Panc1 (cell line): ENCODE measurements around the gene ACSM5. TPM values are rescaled to one million over a fixed set of nuclear protein-coding genes. Genes with fewer than 3 reads are reported as not detected.

Experiments
- ATAC-seq: fragments of 200-7000 bp; cut with Tn5 transposase; 2 replicates; pipeline ENCODE4 v1.9.1; 2020; ENCODE audit warnings: mild to moderate bottlenecking, moderate library complexity
- BruUV-seq: library from RNA; stranded (reverse); fragments of 400-500 nt; replicated peaks from 2 replicates; lab custom pipeline; 2021; lab: Mats Ljungman, UMichigan
- CTCF ChIA-PET: fragments of 300-600 bp; sonication (Branson Sonifier 250); formaldehyde crosslinking; loops from one replicate; lab custom pipeline; 2022; ENCODE audit warnings: antibody characterized with exemption; lab: Charles Lee
- POLR2A ChIA-PET: fragments of 300-600 bp; sonication (Branson Sonifier 250); formaldehyde crosslinking; loops from one replicate; lab custom pipeline; 2022; ENCODE audit warnings: antibody characterized with exemption; lab: Charles Lee
- DNase-seq: peaks from one replicate; pipeline ENCODE4 v3.0.0-alpha.2; 2010; ENCODE audit warnings: low read depth, low spot score
- H3K27ac ChIP-seq: 2 replicates; pipeline ENCODE4 v1.5.1; 2011; ENCODE audit warnings: mild to moderate bottlenecking, low read length, inconsistent platforms
- H3K27me3 ChIP-seq: fragments of 200-500 bp; sonication (Bioruptor generic); 2 replicates; pipeline ENCODE4 v1.6.0; 2014; ENCODE audit warnings: low read length, inconsistent platforms; ENCODE audit not compliant: control insufficient read depth, insufficient read depth
- H3K36me3 ChIP-seq: fragments of 200-500 bp; sonication (Bioruptor generic); 2 replicates; pipeline ENCODE4 v1.5.1; 2014; ENCODE audit warnings: inconsistent platforms, mild to moderate bottlenecking, low read length, moderate library complexity; ENCODE audit not compliant: control insufficient read depth, insufficient read depth
- H3K4me1 ChIP-seq: 2 replicates; pipeline ENCODE4 v1.5.1; 2011; ENCODE audit warnings: inconsistent platforms, mild to moderate bottlenecking, low read length, moderate library complexity; ENCODE audit not compliant: control insufficient read depth, insufficient read depth
- H3K4me3 ChIP-seq, 2 experiments: 2 replicates each; pipeline ENCODE4 v1.5.1; 2011 to 2012; ENCODE audit warnings: low read depth in 2 of 2, low read length in 2 of 2, mild to moderate bottlenecking in 2 of 2, inconsistent platforms in 1 of 2, moderate library complexity in 1 of 2
- H3K9me3 ChIP-seq: fragments of 200-500 bp; sonication (Bioruptor generic); 2 replicates; pipeline ENCODE4 v1.5.1; 2014; ENCODE audit warnings: low read depth, mild to moderate bottlenecking, inconsistent platforms, low read length, moderate library complexity; ENCODE audit not compliant: control insufficient read depth, insufficient read depth
- CTCF ChIP-seq: fragments of 450-650 bp; IDR thresholded peaks from 2 replicates; pipeline ENCODE4 v1.5.1; 2017; ENCODE audit warnings: mild to moderate bottlenecking
- POLR2AphosphoS5 ChIP-seq: IDR thresholded peaks from 2 replicates; pipeline ENCODE4 v1.6.1; 2012; ENCODE audit warnings: mild to moderate bottlenecking, low read depth, low read length, moderate library complexity
- REST ChIP-seq, 2 experiments: IDR thresholded peaks; 2 replicates each; pipeline ENCODE4 v1.6.1; 2011 to 2012; ENCODE audit warnings: low read depth in 2 of 2, control low read depth in 1 of 2, low read length in 1 of 2, mild to moderate bottlenecking in 1 of 2, moderate library complexity in 1 of 2; ENCODE audit not compliant: insufficient read depth in 1 of 2
- SIN3A ChIP-seq: IDR thresholded peaks from 2 replicates; pipeline ENCODE4 v1.6.1; 2012; ENCODE audit warnings: low read depth, mild to moderate bottlenecking, low read length, moderate library complexity, borderline replicate concordance; ENCODE audit not compliant: insufficient read depth
- TCF7L2 ChIP-seq: IDR thresholded peaks from 2 replicates; pipeline ENCODE4 v1.6.1; 2011; ENCODE audit warnings: mild to moderate bottlenecking, low read depth, low read length, inconsistent platforms
- in situ Hi-C: cut with HindIII; loops from 2 replicates; pipeline ENCODE4 v1.10.0; 2016; ENCODE audit warnings: low sequenced_read_pairs, low pct_unique_long_range_greater_than_20kb
- intact Hi-C: fragments of 100-400 bp; cut with micrococcal nuclease; formaldehyde crosslinking; loops from one replicate; pipeline ENCODE4 v1.10.0; 2022; ENCODE audit not compliant: unreplicated experiment
- total RNA-seq: library from RNA; stranded (reverse); gene quantifications from one replicate; pipeline ENCODE4 v1.2.1, GENCODE V29; 2021; ENCODE audit not compliant: unreplicated experiment

ACSM5 gene
- total RNA-seq, 1 experiment from 2014 or later: 0.21 TPM

- POLR2A ChIA-PET: no interaction called here
- ATAC-seq (no peak), DNase-seq (no peak)
- Histone ChIP-seq H3K27ac (no peak overlapping the region), H3K9me3 (no peaks in the 10 kb centered on the region), H3K4me1 (no peaks in the 10 kb centered on the region), H3K4me3 (no peak overlapping the region), H3K36me3 (no peaks in the 10 kb centered on the region), H3K27me3 (peaks cover 16% of the 10 kb centered on the region)
- TF ChIP-seq TCF7L2 (no peak), REST (IDR thresholded peaks at IDR 0.05; ENCODE audit: insufficient read depth in 1 of 2, low read depth in 2 of 2, low read length in 1 of 2) (no peak), POLR2AphosphoS5 (no peak), SIN3A (no peak), CTCF (no peak)
- intact Hi-C loops (no loop called here), in situ Hi-C loops (no loop called here)
- CTCF ChIA-PET: no interaction called here
- no TSS peak for BruUV-seq
Observed at GRCh38 chr16:20372701-20373100, 36.6 kb upstream of the ACSM5 start.

- H3K4me1 ChIP-seq: no peaks in the 10 kb centered on the region
- BruUV-seq: no TSS peak
- H3K27me3 ChIP-seq: peaks cover 13% of the 10 kb centered on the region
- ChIA-PET CTCF (interaction anchor here (0.6 to 0.9 kb wide), 3 partner anchors 8 to 477 kb away, joined by 3 to 12 read pairs (median 3); no protein-coding TSS in a partner anchor), POLR2A (no interaction called here)
- ATAC-seq (no peak), DNase-seq (no peak)
- H3K4me3 ChIP-seq: no peak overlapping the region
- H3K9me3 ChIP-seq: no peaks in the 10 kb centered on the region
- no peak for TF ChIP-seq CTCF
- TF ChIP-seq TCF7L2: no peak
- no peak for TF ChIP-seq POLR2AphosphoS5
- no peak for TF ChIP-seq REST (IDR thresholded peaks at IDR 0.05; ENCODE audit: insufficient read depth in 1 of 2, low read depth in 2 of 2, low read length in 1 of 2)
- no peak for TF ChIP-seq SIN3A
- no peak overlapping the region for H3K27ac ChIP-seq
- H3K36me3 ChIP-seq: no peaks in the 10 kb centered on the region
- intact Hi-C loops: no loop called here
- in situ Hi-C loops: no loop called here
Observed at GRCh38 chr16:20377181-20377580, 32.2 kb upstream of the ACSM5 start.
